RPMI7951 (cell line): ENCODE data around the gene MEA1. TPM values are rescaled to one million over a fixed set of nuclear protein-coding genes. Genes with fewer than 3 reads are reported as not detected.

Source experiments
- DNase-seq: peaks from one replicate; pipeline ENCODE4 v3.0.0-alpha.2; 2012; ENCODE audit warnings: low read depth
- total RNA-seq: library from RNA; depleted of rRNA; stranded (reverse); fragments of >200 nt; shearing (Covaris generic); gene quantifications from 2 replicates; pipeline ENCODE4 v1.2.3, GENCODE V29; 2014; rRNA removed

Gene MEA1
- total RNA-seq, 1 experiment from 2014 or later = 131 TPM

GRCh38 chr6:42970871-42971612, 42.7 kb downstream of the MEA1 start:
- peak; percentile 47 for DNase-seq

- no peak for DNase-seq
These were observed 43.8 kb downstream of the MEA1 start for GRCh38 chr6:42969934-42970333.

- DNase-seq = no peak
These were observed 44.3 kb downstream of the MEA1 start for GRCh38 chr6:42969431-42969830.

GRCh38 chr6:42968783-42969182, 45.0 kb downstream of the MEA1 start:
- DNase-seq = no peak

- no peak for DNase-seq
These were observed 45.5 kb downstream of the MEA1 start for GRCh38 chr6:42968126-42968701.

- DNase-seq = no peak
These were observed 46.5 kb downstream of the MEA1 start for GRCh38 chr6:42967228-42967627.

- DNase-seq = no peak
These were observed 47.2 kb downstream of the MEA1 start for GRCh38 chr6:42966571-42966970.

- DNase-seq = peak; percentile 36
These were observed 49.7 kb downstream of the MEA1 start for GRCh38 chr6:42963855-42964605.

- no peak for DNase-seq
These were observed 50.4 kb downstream of the MEA1 start for GRCh38 chr6:42963179-42963854.

GRCh38 chr6:42962502-42963178, 51.1 kb downstream of the MEA1 start:
- DNase-seq = no peak

GRCh38 chr6:42962096-42962495, 51.6 kb downstream of the MEA1 start:
- no peak for DNase-seq

Other genes with a start within 250 kb of the MEA1 start
- 4.2 and 4.4 TPM in 2 replicates for gene BICRAL, start 231.9 kb downstream of the MEA1 start, total RNA-seq
- 142 and 157 TPM in 2 replicates for gene RPL7L1, start 134.3 kb downstream of the MEA1 start, total RNA-seq
- gene PTCRA, start 97.9 kb downstream of the MEA1 start, total RNA-seq = not detected in 2 replicates
- 70.0 and 83.3 TPM in 2 replicates for gene CNPY3, start 84.5 kb downstream of the MEA1 start, total RNA-seq
- gene GNMT, start 53.2 kb downstream of the MEA1 start, total RNA-seq = 0.12 TPM in 1 of 2 replicates, not detected in the other
- 16.5 and 18.1 TPM in 2 replicates for gene PEX6, start 34.8 kb downstream of the MEA1 start, total RNA-seq
- 81.0 and 98.6 TPM in 2 replicates for gene PPP2R5D, start 29.4 kb downstream of the MEA1 start, total RNA-seq
- gene KLHDC3, start 303 bp upstream of the MEA1 start, total RNA-seq = 69.3 and 89.0 TPM in 2 replicates
- 117 and 148 TPM in 2 replicates for gene RRP36, start 7.7 kb upstream of the MEA1 start, total RNA-seq
- gene CUL7, start 39.9 kb upstream of the MEA1 start, total RNA-seq = 16.5 and 18.2 TPM in 2 replicates
- 50.0 and 54.3 TPM in 2 replicates for gene MRPL2, start 45.5 kb upstream of the MEA1 start, total RNA-seq
- 9.4 and 12.3 TPM in 2 replicates for gene KLC4, start 45.7 kb upstream of the MEA1 start, total RNA-seq
- 59.6 and 66.4 TPM in 2 replicates for gene PTK7, start 62.4 kb upstream of the MEA1 start, total RNA-seq
- 10.7 and 16.7 TPM in 2 replicates for gene SRF, start 157.3 kb upstream of the MEA1 start, total RNA-seq
- 6.6 and 9.9 TPM in 2 replicates for gene CUL9, start 168.2 kb upstream of the MEA1 start, total RNA-seq
- 50.3 and 74.5 TPM in 2 replicates for gene DNPH1, start 215.5 kb upstream of the MEA1 start, total RNA-seq
- not detected in 2 replicates for gene TTBK1, start 229.5 kb upstream of the MEA1 start, total RNA-seq